IMR-90 (cell line): Measurements from ENCODE around the gene GJC3. TPM values are rescaled to one million over a fixed set of nuclear protein-coding genes. Genes with fewer than 3 reads are reported as not detected.

Experiments
- ATAC-seq: fragments of 200-7000 bp; cut with Tn5 transposase; 2 replicates; pipeline ENCODE4 v1.9.1; 2020; ENCODE audit warnings: low read depth, mild to moderate bottlenecking, moderate library complexity
- BruUV-seq: library from RNA; stranded (reverse); fragments of 400-500 nt; replicated peaks from 2 replicates; lab custom pipeline; 2021; lab: Mats Ljungman, UMichigan
- CTCF ChIA-PET: fragments of 300-600 bp; formaldehyde crosslinking; extraction: SDS; loops from one replicate; lab custom pipeline; 2021; ENCODE audit warnings: antibody characterized with exemption; lab: Yijun Ruan, JAX
- POLR2A ChIA-PET: fragments of 300-600 bp; sonication (Branson Sonifier 250); formaldehyde crosslinking; loops from one replicate; lab custom pipeline; 2022; ENCODE audit warnings: antibody characterized with exemption; ENCODE audit not compliant: unreplicated experiment; lab: Charles Lee
- DNase-seq: peaks from one replicate; pipeline ENCODE4 v3.0.0; 2013
- H2AFZ ChIP-seq: replicated peaks from 2 replicates; pipeline ENCODE3; 2013; ENCODE audit warnings: low read length, mild to moderate bottlenecking; ENCODE audit not compliant: poor library complexity
- H2AK5ac ChIP-seq: 2 replicates; pipeline ENCODE4 v1.6.1; 2013; ENCODE audit warnings: low read depth, low read length, inconsistent platforms
- H2AK9ac ChIP-seq: replicated peaks from 2 replicates; pipeline ENCODE3; 2013; ENCODE audit warnings: mild to moderate bottlenecking, low read depth, low read length, moderate library complexity; ENCODE audit not compliant: poor library complexity
- H2BK120ac ChIP-seq: 2 replicates; pipeline ENCODE4 v1.6.1; 2013; ENCODE audit warnings: low read depth, low read length, inconsistent platforms
- H2BK15ac ChIP-seq: 3 replicates; pipeline ENCODE4 v1.6.1; 2013; ENCODE audit warnings: low read depth, low read length, inconsistent platforms
- H2BK20ac ChIP-seq: 2 replicates; pipeline ENCODE4 v1.6.1; 2013; ENCODE audit warnings: low read depth, mild to moderate bottlenecking, inconsistent platforms, low read length, moderate library complexity
- H2BK5ac ChIP-seq: 2 replicates; pipeline ENCODE4 v1.6.1; 2013; ENCODE audit warnings: mild to moderate bottlenecking, low read depth, low read length, inconsistent platforms; ENCODE audit not compliant: poor library complexity, severe bottlenecking
- H3K14ac ChIP-seq: replicated peaks from 2 replicates; pipeline ENCODE4 v1.6.1; 2013; ENCODE audit warnings: low read depth, low read length, inconsistent platforms
- H3K18ac ChIP-seq: 2 replicates; pipeline ENCODE4 v1.6.1; 2013; ENCODE audit warnings: low read depth, low read length, control low read depth
- H3K23ac ChIP-seq: 2 replicates; pipeline ENCODE4 v1.6.1; 2013; ENCODE audit warnings: low read depth, low read length, inconsistent platforms
- H3K27ac ChIP-seq: 2 replicates; pipeline ENCODE4 v1.5.1; 2013; ENCODE audit warnings: mild to moderate bottlenecking, control low read depth, low read length; ENCODE audit not compliant: insufficient read depth
- H3K27me3 ChIP-seq: 2 replicates; pipeline ENCODE4 v1.6.1; 2013; ENCODE audit warnings: low read length; ENCODE audit not compliant: control insufficient read depth, insufficient read depth
- H3K36me3 ChIP-seq: 2 replicates; pipeline ENCODE4 v1.6.1; 2013; ENCODE audit warnings: low read length, mixed read lengths; ENCODE audit not compliant: control insufficient read depth, insufficient read depth
- H3K4ac ChIP-seq: 2 replicates; pipeline ENCODE4 v1.6.1; 2013; ENCODE audit warnings: low read depth, low read length, inconsistent platforms
- H3K4me1 ChIP-seq: 2 replicates; pipeline ENCODE4 v1.6.1; 2013; ENCODE audit warnings: low read length, mixed read lengths; ENCODE audit not compliant: control insufficient read depth, insufficient read depth
- H3K4me2 ChIP-seq: 2 replicates; pipeline ENCODE4 v1.6.1; 2013; ENCODE audit warnings: low read depth, mild to moderate bottlenecking, control low read depth, low read length, moderate library complexity
- H3K4me3 ChIP-seq: 2 replicates; pipeline ENCODE4 v1.5.1; 2013; ENCODE audit warnings: low read depth, mild to moderate bottlenecking, control low read depth, low read length, moderate library complexity; ENCODE audit not compliant: insufficient read depth
- H3K56ac ChIP-seq: 2 replicates; pipeline ENCODE4 v1.6.1; 2013; ENCODE audit warnings: low read length, inconsistent platforms; ENCODE audit not compliant: insufficient read depth; ENCODE audit errors: extremely low read depth
- H3K79me1 ChIP-seq, 2 experiments: 2 replicates each; pipeline ENCODE4 v1.6.1; 2013; ENCODE audit warnings: low read length in 2 of 2, inconsistent platforms in 1 of 2, low read depth in 1 of 2
- H3K9ac ChIP-seq: 2 replicates; pipeline ENCODE4 v1.6.1; 2013; ENCODE audit warnings: low read depth, low read length, control low read depth
- H3K9me1 ChIP-seq: 2 replicates; pipeline ENCODE4 v1.6.1; 2013; ENCODE audit warnings: low read length, inconsistent platforms; ENCODE audit not compliant: insufficient read depth
- H3K9me3 ChIP-seq: 2 replicates; pipeline ENCODE4 v1.6.1; 2013; ENCODE audit warnings: low read length; ENCODE audit not compliant: control insufficient read depth, insufficient read depth
- H4K20me1 ChIP-seq: 2 replicates; pipeline ENCODE4 v1.6.1; 2013; ENCODE audit warnings: low read length, inconsistent platforms; ENCODE audit not compliant: insufficient read depth
- H4K5ac ChIP-seq: 2 replicates; pipeline ENCODE4 v1.6.1; 2013; ENCODE audit warnings: mild to moderate bottlenecking, low read depth, low read length, control low read depth
- H4K8ac ChIP-seq, 2 experiments: 2 replicates each; pipeline ENCODE4 v1.6.1; 2013; ENCODE audit warnings: low read depth in 2 of 2, low read length in 2 of 2, control low read depth in 1 of 2, inconsistent platforms in 1 of 2
- H4K91ac ChIP-seq: 2 replicates; pipeline ENCODE4 v1.6.1; 2013; ENCODE audit warnings: low read depth, low read length, inconsistent platforms; ENCODE audit not compliant: insufficient read depth
- BHLHE40 ChIP-seq: fragments of 150-350 bp; IDR thresholded peaks from 2 replicates; pipeline ENCODE4 v1.6.1; 2016; ENCODE audit warnings: mild to moderate bottlenecking, low read depth, low read length
- CEBPB ChIP-seq: IDR thresholded peaks from 2 replicates; pipeline ENCODE4 v1.6.1; 2012; ENCODE audit warnings: low read depth, low read length, improper control_type of control experiment
- CTCF ChIP-seq: conservative IDR thresholded peaks from 2 replicates; pipeline ENCODE4 v1.5.1; 2012; ENCODE audit warnings: mild to moderate bottlenecking, low read depth, low read length, improper control_type of control experiment
- ELK1 ChIP-seq: fragments of 150-350 bp; IDR thresholded peaks from 2 replicates; pipeline ENCODE4 v1.6.1; 2016; ENCODE audit warnings: low read depth, mild to moderate bottlenecking, low read length, moderate library complexity, borderline replicate concordance
- FOS ChIP-seq: fragments of 150-350 bp; IDR thresholded peaks from 2 replicates; pipeline ENCODE4 v1.6.1; 2016; ENCODE audit warnings: low read depth, low read length
- MAFK ChIP-seq: IDR thresholded peaks from 2 replicates; pipeline ENCODE4 v1.6.1; 2012; ENCODE audit warnings: low read depth, low read length, improper control_type of control experiment
- MAZ ChIP-seq: IDR thresholded peaks from 2 replicates; pipeline ENCODE4 v1.6.1; 2012; ENCODE audit warnings: low read depth, mild to moderate bottlenecking, low read length, improper control_type of control experiment, moderate library complexity, borderline replicate concordance
- MXI1 ChIP-seq: IDR thresholded peaks from 2 replicates; pipeline ENCODE4 v1.6.1; 2012; ENCODE audit warnings: low read depth, mild to moderate bottlenecking, low read length, moderate library complexity, borderline replicate concordance
- NFE2L2 ChIP-seq: fragments of 150-350 bp; IDR thresholded peaks from 2 replicates; pipeline ENCODE4 v1.6.1; 2016; ENCODE audit warnings: low read depth, mild to moderate bottlenecking, low read length
- POLR2A ChIP-seq: IDR thresholded peaks from 2 replicates; pipeline ENCODE4 v1.6.1; 2012; ENCODE audit warnings: mild to moderate bottlenecking, low read depth, low read length
- RAD21 ChIP-seq: IDR thresholded peaks from 2 replicates; pipeline ENCODE4 v1.6.1; 2012; ENCODE audit warnings: low read length, improper control_type of control experiment
- RFX5 ChIP-seq: IDR thresholded peaks from 2 replicates; pipeline ENCODE4 v1.8.0; 2012; ENCODE audit warnings: low read depth, mild to moderate bottlenecking, low read length, moderate library complexity
- SMC3 ChIP-seq: fragments of 150-350 bp; IDR thresholded peaks from 2 replicates; pipeline ENCODE4 v1.6.1; 2016; ENCODE audit warnings: low read depth, mild to moderate bottlenecking, antibody characterized with exemption, low read length, moderate library complexity
- WGBS, 2 experiments: methylation state at CpG; one replicate each; pipeline versions ENCODE4 v1.1.5 to v1.1.7; 2013; ENCODE audit warnings: missing lambda C conversion rate in 2 of 2; ENCODE audit not compliant: insufficient read length in 1 of 2; ENCODE audit errors: extremely low coverage in 2 of 2; 5-methylcytosine and 5-hydroxymethylcytosine counted together
- dilution Hi-C: fragments of 300-500 bp; cut with HindIII; formaldehyde crosslinking; loops from one replicate; pipeline ENCODE4 v1.14.3; 2018; ENCODE audit warnings: low sequenced_read_pairs; ENCODE audit not compliant: unreplicated experiment
- in situ Hi-C: fragments of 300-500 bp; cut with MboI; formaldehyde crosslinking; loops from 3 replicates; pipeline ENCODE4 v1.14.3; 2019; ENCODE audit warnings: low sequenced_read_pairs, inconsistent platforms, mixed read lengths
- intact Hi-C: fragments of 100-400 bp; cut with micrococcal nuclease; formaldehyde crosslinking; loops from 2 replicates; pipeline ENCODE4 v1.10.0; 2022
- polyA plus RNA-seq, 3 experiments: library from polyadenylated mRNA; depleted of rRNA; stranded (reverse); fragments of >200 nt; gene quantifications; 2 replicates each; pipeline ENCODE4 v1.2.3, GENCODE V29; 2012; ENCODE audit warnings: low replicate concordance in 1 of 3
- total RNA-seq: library from RNA; depleted of rRNA; stranded (reverse); fragments of >200 nt; gene quantifications from 2 replicates; pipeline ENCODE4 v1.2.3, GENCODE V29; 2012

GJC3 gene
- total and polyA plus RNA-seq, 2 of the 4 experiments (the other 2 are of a cell fraction), result not detected

- TF ChIP-seq MAZ (no peak), CTCF (no peak)
Measured at GRCh38 chr7:99910976-99911375, 18.4 kb downstream of the GJC3 start (continued).

GRCh38 chr7:99901581-99901980 lies 27.8 kb downstream of the GJC3 start:
- H4K91ac ChIP-seq, result no peak overlapping the region
- no peak overlapping the region for H3K4me3 ChIP-seq
- H2BK120ac ChIP-seq, result no peak overlapping the region
- intact Hi-C loops (no loop called here), dilution Hi-C loops (no loop called here), in situ Hi-C loops (no loop called here)
- ATAC-seq, result no peak
- no peak overlapping the region for H2AFZ ChIP-seq
- 94% methylated on average over 10 of the region's 10 CpGs; no CpG with 5 or more reads in 1 of the 2 experiments for WGBS, 2 experiments
- no peak overlapping the region for H3K27ac ChIP-seq
- no peak overlapping the region for H2BK20ac ChIP-seq
- no peaks in the 10 kb centered on the region for H3K9me3 ChIP-seq
- ChIA-PET POLR2A (no interaction called here), CTCF (no interaction called here)
- peaks cover 0 to 18% of the 10 kb centered on the region in 2 experiments; a peak in 2 of 4 replicates for H3K79me1 ChIP-seq
- no peak overlapping the region for H4K5ac ChIP-seq
- peak overlapping the region; percentile 24 for H2AK9ac ChIP-seq
- H3K23ac ChIP-seq, result no peak overlapping the region
- no peak overlapping the region for H2BK5ac ChIP-seq
- no peak overlapping the region for H3K14ac ChIP-seq
- no peak overlapping the region for H3K9ac ChIP-seq
- H3K36me3 ChIP-seq, result peaks cover 44% of the 10 kb centered on the region
- H3K4me1 ChIP-seq, result no peaks in the 10 kb centered on the region
- H3K4me2 ChIP-seq, result no peak overlapping the region
- no peaks in the 10 kb centered on the region for H3K27me3 ChIP-seq
- H3K4ac ChIP-seq, result no peak overlapping the region
- no peak overlapping the region for H2AK5ac ChIP-seq
- H3K9me1 ChIP-seq, result peaks cover 3% of the 10 kb centered on the region
- no peak overlapping the region for H4K8ac ChIP-seq
- H2BK15ac ChIP-seq, result no peak overlapping the region
- no peak for DNase-seq
- H3K18ac ChIP-seq, result no peak overlapping the region
- no peaks in the 10 kb centered on the region for H4K20me1 ChIP-seq
- H3K56ac ChIP-seq, result no peak overlapping the region
- BruUV-seq, result no TSS peak
- TF ChIP-seq CEBPB (no peak), MAFK (no peak), CTCF (no peak), MXI1 (no peak), SMC3 (no peak), BHLHE40 (no peak), RFX5 (no peak), ELK1 (no peak), NFE2L2 (no peak), POLR2A (no peak), FOS (no peak), RAD21 (no peak)
